RWPE2 (cell line): Measurements from ENCODE around the gene NCBP3.

ENCODE experiments used
- ATAC-seq: fragments of 200-7000 bp; cut with Tn5 transposase; 3 replicates; pipeline ENCODE4 v1.9.1; 2021; ENCODE audit warnings: low read depth
- DNase-seq: peaks from one replicate; pipeline ENCODE4 v3.0.0-alpha.2; 2020; ENCODE audit warnings: low spot score
- H3K27ac ChIP-seq: fragments of 450-650 bp; 2 replicates; pipeline ENCODE4 v1.5.1; 2017; ENCODE audit warnings: mild to moderate bottlenecking; ENCODE audit not compliant: poor library complexity, severe bottlenecking
- H3K27me3 ChIP-seq: fragments of 250-450 bp; sonication (Bioruptor Pico); 2 replicates; pipeline ENCODE4 v1.5.1; 2021; ENCODE audit warnings: mild to moderate bottlenecking, moderate library complexity; ENCODE audit not compliant: insufficient read depth, poor library complexity, severe bottlenecking
- H3K36me3 ChIP-seq: fragments of 250-450 bp; sonication (Bioruptor Pico); 2 replicates; pipeline ENCODE4 v1.5.1; 2020; ENCODE audit warnings: low read depth, mild to moderate bottlenecking, moderate library complexity
- H3K4me1 ChIP-seq: fragments of 250-450 bp; sonication (Bioruptor Pico); 2 replicates; pipeline ENCODE4 v1.5.1; 2021; ENCODE audit warnings: mild to moderate bottlenecking, moderate library complexity; ENCODE audit not compliant: insufficient read depth, poor library complexity, severe bottlenecking
- H3K4me3 ChIP-seq: fragments of 250-450 bp; sonication (Bioruptor Pico); 2 replicates; pipeline ENCODE4 v1.5.1; 2021; ENCODE audit warnings: mild to moderate bottlenecking, moderate library complexity; ENCODE audit not compliant: severe bottlenecking
- H3K9me3 ChIP-seq: fragments of 250-450 bp; sonication (Bioruptor Pico); 2 replicates; pipeline ENCODE4 v1.5.1; 2021; ENCODE audit warnings: mild to moderate bottlenecking, moderate library complexity; ENCODE audit not compliant: severe bottlenecking
- CTCF ChIP-seq: fragments of 450-650 bp; IDR thresholded peaks from one replicate; pipeline ENCODE4 v1.5.1; 2017; ENCODE audit warnings: mild to moderate bottlenecking, moderate library complexity; ENCODE audit not compliant: poor library complexity, severe bottlenecking

NCBP3 gene

DNA sequence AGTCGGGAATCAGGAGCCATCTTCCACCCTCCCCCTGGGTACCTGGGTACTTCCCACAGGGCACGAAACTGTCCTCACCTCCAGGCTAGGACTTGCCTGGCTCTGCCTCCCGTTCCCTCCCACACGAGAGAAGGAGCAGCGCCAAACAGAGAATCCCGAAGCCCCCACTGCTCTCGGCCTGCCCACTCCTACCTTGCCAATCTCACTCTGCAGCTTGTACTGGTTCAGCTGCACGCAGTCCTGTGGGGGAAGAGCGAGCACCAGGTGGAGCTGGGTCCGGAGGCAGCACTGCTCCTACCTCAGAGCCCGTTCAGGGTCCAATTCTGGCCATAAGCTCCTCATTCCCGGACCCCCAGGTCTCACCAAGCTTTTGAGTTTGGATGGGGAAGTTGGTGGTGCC lies 38.1 kb upstream of the NCBP3 start:
- no peak for DNase-seq
- no peak for ATAC-seq
- peaks cover 10% of the 10 kb centered on the region for H3K36me3 ChIP-seq
- H3K27me3 ChIP-seq, result no peaks in the 10 kb centered on the region
- no peak overlapping the region for H3K4me3 ChIP-seq
- H3K4me1 ChIP-seq, result peaks cover 14% of the 10 kb centered on the region
- TF ChIP-seq CTCF, result no peak
- H3K9me3 ChIP-seq, result no peaks in the 10 kb centered on the region
- H3K27ac ChIP-seq, result no peak overlapping the region

GRCh38 chr17:3882276-3882675 lies 36.2 kb upstream of the NCBP3 start:
- Histone ChIP-seq H3K4me1 (no peaks in the 10 kb centered on the region), H3K36me3 (peaks cover 12% of the 10 kb centered on the region), H3K4me3 (no peak overlapping the region), H3K27ac (no peak overlapping the region), H3K27me3 (no peaks in the 10 kb centered on the region), H3K9me3 (no peaks in the 10 kb centered on the region)
- DNase-seq, result no peak
- TF ChIP-seq CTCF, result no peak
- ATAC-seq, result no peak

GRCh38 chr17:3880983-3881382 lies 34.9 kb upstream of the NCBP3 start:
- no peaks in the 10 kb centered on the region for H3K4me1 ChIP-seq
- no peak for DNase-seq
- H3K36me3 ChIP-seq, result peaks cover 15% of the 10 kb centered on the region
- no peaks in the 10 kb centered on the region for H3K9me3 ChIP-seq
- H3K27ac ChIP-seq, result no peak overlapping the region
- no peak for ATAC-seq
- H3K27me3 ChIP-seq, result no peaks in the 10 kb centered on the region
- no peak overlapping the region for H3K4me3 ChIP-seq
- TF ChIP-seq CTCF, result no peak

DNA sequence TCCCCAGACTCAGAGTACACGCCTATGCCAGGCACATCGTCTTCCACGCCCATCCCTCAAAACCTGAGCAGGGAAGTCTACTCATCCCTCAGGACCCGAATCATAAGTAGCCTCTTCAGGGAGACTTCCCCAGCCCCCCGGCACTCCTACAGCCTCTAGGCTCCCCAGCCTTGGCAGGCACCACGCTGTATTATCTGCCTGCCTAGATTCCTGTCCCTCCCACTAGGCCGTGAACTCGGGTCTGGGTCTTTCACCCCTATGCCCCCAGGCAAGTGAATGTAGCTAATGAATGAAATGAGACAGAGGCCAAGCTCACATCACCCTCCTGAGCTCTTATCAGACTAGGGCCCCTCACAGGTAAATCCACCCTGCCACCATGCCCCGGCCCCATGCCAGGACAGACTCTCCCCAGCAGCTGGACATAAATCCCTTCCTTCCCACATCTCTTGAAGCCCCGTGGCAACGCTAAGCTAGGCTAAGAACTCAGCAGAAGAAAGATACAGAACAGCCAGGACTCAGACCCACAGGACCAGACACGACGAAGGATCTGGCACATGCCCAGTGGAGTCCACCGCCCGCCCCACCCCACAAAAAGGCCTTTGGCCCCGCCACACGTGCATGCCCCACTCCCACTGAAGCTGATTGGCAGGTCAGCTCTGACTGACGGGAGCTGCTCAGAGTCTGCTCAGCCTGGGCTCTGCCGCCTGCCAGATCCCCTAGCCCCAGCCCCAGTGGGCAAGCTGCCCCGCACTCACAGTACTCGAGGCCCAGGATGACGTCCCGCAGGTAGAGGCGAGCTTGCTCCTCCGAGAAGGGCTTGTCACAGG lies 33.8 kb upstream of the NCBP3 start:
- DNase-seq (no peak), ATAC-seq (no peak)
- Histone ChIP-seq H3K27me3 (no peaks in the 10 kb centered on the region), H3K9me3 (no peaks in the 10 kb centered on the region), H3K36me3 (peaks cover 22% of the 10 kb centered on the region), H3K27ac (no peak overlapping the region), H3K4me1 (no peaks in the 10 kb centered on the region), H3K4me3 (no peak overlapping the region)
- TF ChIP-seq CTCF, result no peak

- H3K4me1 ChIP-seq, result no peaks in the 10 kb centered on the region
- H3K27ac ChIP-seq, result no peak overlapping the region
- no peak overlapping the region for H3K4me3 ChIP-seq
- H3K36me3 ChIP-seq, result peaks cover 22% of the 10 kb centered on the region
- H3K9me3 ChIP-seq, result no peaks in the 10 kb centered on the region
- no peak for ATAC-seq
- DNase-seq, result no peak
- TF ChIP-seq CTCF, result no peak
- no peaks in the 10 kb centered on the region for H3K27me3 ChIP-seq
Measured at GRCh38 chr17:3879186-3879585, 33.1 kb upstream of the NCBP3 start.
